GM18511 (cell line): ENCODE measurements around the gene CREG1.
"Not testable (repeated sequence)": the region's sequence is repeated elsewhere in the genome, so short reads cannot be mapped to it uniquely, and the experiment has no call there.

ENCODE experiments used
- ATAC-seq: cut with Tn5 transposase; IDR thresholded peaks from one replicate; pipeline ENCODE4 v1.9.1; 2021; ENCODE audit warnings: mild to moderate bottlenecking, moderate library complexity; ENCODE audit not compliant: unreplicated experiment

The CREG1 gene

GRCh38 chr1:167553136-167554027 lies at the start of gene CREG1:
TSS of gene CREG1 (minus strand) at chr1:167553762.
- ATAC-seq: peak; percentile 98

DNA sequence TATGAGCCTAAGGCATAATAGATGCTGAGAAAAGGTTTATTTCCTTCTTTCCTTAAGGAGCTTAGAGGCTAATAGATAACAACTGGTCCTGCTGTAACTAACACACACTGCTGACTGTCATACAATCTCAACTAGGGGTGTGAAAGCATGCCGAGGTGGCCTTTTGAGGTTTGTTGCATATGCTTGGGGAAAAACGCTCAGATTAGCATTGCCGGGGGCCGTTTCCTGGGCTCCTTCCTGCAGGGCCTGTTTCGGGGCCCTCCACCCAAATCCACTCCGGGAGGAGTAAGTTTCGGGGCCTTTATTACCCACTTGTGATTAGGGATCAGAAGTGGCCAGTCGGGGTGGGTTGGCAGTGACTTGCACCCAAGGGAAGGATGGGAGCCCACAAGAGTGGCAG lies 49.3 kb upstream of the CREG1 start:
- ATAC-seq: no peak

DNA sequence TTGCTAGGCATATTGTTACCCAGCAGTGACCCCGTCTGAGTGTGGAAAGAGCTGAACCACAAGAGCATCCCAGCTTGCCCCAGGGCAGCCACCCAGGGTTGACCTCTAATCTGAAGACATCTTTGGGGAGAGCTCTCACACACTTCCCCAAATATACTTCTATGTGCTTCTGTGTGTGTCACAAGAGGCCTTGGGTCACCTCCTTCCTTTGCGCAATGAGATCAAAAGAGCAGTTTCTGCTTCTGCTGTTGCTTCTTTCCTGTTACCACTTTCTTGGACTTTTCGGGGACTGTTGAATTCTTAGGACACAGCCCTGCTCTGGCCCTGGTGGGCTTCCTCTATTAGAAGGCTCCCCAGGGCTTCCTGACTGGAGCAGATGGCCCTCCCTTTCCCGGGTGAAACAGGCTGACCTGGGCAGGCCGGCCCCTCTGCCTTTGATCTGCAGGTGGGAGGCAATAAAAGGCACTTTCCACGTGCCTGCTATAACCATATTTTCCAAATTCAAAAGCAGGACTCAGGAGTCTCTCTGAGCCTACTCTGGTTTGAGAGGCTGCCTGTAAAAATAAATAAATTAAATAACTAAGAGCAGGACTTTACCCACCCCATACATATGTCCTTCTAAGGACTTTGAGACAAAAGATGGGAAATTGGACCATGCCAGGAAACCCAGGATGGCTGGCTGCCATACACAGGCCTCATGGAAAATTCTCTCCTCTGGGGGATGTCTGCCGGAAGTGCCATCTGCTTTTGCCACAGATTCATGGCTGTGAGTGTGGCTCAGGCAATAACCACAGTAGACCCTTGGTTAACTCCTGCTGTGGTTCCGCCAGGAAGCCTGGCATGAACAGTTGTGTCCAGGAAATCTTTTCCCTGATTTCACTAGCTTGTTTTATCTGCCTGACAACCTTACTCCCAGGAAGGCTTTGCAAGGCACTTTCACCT lies 48.2 kb upstream of the CREG1 start:
- ATAC-seq: no peak

DNA sequence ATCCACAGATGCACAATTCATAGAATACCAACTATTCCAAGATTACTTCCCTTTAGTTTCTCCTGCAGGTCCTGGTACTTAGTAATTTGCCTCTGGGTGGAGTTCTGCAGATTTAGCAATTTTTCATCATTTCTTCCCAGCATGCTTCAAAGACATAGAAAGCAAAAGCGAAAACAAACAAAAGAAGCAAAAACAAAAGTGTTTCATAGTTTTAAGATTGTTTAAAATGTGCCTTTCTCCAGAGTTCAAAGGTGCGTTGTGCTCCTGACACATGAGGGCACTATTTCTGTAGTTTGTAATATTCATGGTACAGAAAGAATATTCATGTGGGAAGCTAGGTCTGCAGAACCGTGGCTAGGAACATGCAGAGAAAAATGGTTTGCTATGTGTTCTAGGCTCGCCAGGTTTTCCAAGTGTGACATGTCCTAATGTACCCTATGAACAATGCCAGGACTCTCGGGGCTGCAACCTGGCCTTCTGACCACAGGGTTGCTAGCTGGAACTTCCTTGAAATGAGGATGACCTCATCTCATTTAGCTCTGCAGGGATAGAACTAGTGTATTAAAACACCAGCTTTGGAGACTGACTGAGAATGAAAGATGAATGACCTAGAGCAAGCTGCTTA lies 46.5 kb upstream of the CREG1 start:
- peak; percentile 79 for ATAC-seq

GRCh38 chr1:167594822-167595221 lies 41.3 kb upstream of the CREG1 start:
- ATAC-seq: no peak

- no peak for ATAC-seq
Observed at GRCh38 chr1:167593860-167594259, 40.3 kb upstream of the CREG1 start.

GRCh38 chr1:167592475-167592874 lies 38.9 kb upstream of the CREG1 start:
- no peak for ATAC-seq

DNA sequence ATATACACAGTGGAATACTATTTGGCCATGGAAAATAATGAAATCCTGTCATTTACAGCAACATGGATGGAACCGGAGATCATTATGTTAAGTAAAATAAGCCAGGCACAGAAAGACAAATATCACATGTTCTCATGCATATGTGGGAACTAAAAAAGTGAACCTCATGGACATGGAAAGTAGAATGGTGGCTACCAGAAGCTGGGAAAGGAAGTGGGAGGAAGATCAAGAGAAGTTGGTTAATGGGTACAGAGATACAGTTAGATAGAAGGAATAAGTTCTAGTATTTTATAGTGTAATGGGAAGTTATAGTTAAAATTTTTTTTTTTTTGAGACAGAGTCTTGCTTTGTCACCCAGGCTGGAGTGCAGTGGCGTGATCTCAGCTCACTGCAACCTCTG lies 34.8 kb upstream of the CREG1 start:
- no peak for ATAC-seq

- ATAC-seq: no peak
Observed at GRCh38 chr1:167587872-167588271, 34.3 kb upstream of the CREG1 start.

- ATAC-seq: no peak
Observed at GRCh38 chr1:167587342-167587741, 33.8 kb upstream of the CREG1 start.

DNA sequence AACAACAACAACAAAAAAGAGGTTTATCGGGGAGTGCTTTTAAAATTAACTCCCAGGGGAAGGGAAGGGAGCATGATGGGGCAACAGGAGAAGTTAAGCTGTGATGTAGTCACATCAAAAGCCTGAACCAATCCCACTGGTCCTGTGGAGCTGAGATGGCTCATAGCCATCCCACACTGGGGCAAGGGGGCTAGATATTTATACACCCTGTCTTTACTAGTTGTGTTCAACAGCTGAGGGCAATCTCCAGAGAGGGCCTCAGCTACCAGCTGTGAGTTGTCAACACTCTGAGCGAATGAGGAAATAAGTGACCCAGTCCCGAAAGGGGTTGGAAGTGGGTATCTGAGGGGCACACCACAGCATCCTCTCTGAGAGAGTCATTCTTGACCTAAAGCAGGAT lies 31.0 kb upstream of the CREG1 start:
- ATAC-seq: no peak

DNA sequence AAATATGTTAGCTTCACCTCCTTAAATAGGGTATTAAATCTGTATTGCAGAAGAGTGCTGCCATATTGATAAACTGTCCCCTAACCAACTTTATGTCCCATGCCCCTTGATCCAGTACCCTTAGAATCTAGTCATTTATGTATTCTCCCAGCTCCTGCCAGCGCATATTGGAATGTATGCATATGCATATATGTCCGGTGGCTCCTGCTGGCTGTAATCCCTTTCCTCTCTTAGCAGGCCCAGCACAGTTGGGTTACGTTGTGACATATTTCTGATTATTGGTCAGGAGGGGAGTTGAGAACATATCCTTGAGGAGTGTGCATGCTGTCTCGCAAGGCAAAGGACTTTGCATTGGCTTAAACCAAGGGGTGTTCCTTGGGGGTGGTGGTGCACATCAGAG lies 29.2 kb upstream of the CREG1 start:
- no peak for ATAC-seq

- no peak for ATAC-seq
Observed at GRCh38 chr1:167582064-167582463, 28.5 kb upstream of the CREG1 start.

GRCh38 chr1:167579986-167580385 lies 26.4 kb upstream of the CREG1 start:
- ATAC-seq: no peak

GRCh38 chr1:167578939-167579521 lies 25.5 kb upstream of the CREG1 start:
- no peak for ATAC-seq

DNA sequence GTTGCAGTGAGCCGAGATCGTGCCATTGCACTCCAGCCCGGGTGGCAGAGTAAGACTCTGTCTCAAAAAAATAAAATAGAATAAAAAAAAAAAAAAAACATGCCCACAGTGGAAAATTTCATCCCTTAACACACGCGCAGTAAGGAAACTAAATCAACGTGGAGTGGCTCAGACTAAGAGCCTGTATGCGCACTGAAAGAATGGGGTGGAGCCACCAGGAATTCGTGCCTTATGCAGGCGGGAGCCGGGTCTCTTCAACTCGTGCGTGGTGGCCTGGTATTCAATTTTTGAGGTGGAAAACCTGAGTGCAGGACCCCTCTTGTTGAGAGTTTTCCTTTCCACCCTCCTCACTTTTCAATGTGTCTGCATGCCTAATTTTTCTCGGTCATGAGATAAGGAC lies 22.1 kb upstream of the CREG1 start:
- no peak for ATAC-seq

GRCh38 chr1:167573035-167573434 lies 19.5 kb upstream of the CREG1 start:
- no peak for ATAC-seq

- not testable (repeated sequence) for ATAC-seq
Observed at GRCh38 chr1:167570712-167571111, 17.1 kb upstream of the CREG1 start.

- no peak for ATAC-seq
Observed at GRCh38 chr1:167567663-167568062, 14.1 kb upstream of the CREG1 start.

DNA sequence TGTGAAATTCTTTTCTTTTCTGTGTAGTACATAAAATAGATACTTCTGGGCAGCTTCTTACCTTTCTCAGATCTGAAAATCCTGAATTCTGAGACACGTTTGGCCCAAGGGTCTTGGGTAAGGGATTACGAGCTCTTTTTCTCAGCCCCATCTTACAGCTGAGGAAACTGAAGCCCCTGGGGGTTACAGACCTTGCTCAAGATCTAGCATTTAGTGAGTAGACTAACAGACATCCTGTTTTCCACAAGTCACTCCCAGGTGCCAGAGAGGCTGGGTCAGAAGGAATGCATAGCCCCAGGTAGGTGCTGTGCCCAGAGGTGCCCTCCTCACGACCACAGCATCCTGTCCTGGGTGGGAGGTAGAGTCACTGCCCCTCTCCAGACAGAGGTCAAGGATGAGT lies 13.2 kb upstream of the CREG1 start:
- ATAC-seq: no peak

DNA sequence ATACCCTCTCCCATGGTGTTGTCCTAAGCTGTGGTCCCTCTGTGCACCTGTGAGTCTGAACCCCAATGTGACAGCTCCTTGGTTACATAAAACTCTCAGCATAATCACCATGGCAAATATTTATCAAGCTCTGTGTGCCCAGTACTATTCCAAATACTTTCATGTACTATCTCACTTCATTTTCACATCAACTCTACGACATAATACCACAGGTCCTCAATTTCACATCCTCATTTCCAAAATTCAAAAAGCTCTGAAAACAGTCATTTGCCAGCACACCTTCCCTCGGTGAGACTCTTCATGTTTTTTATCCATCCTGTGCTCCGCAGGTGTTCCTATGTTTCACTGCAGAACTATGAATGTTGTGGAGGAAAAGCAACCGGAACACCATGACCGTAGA lies 12.4 kb upstream of the CREG1 start:
- ATAC-seq: no peak
